Stimulated activated CD4-positive, alpha-beta T cell treated with anti-CD3 and anti-CD28 coated beads, Interleukin-15, amount 100 ng/mL, for 1 hour (primary cell): ENCODE measurements around the gene SPATA31C1.
"Not testable (repeated sequence)": the region's sequence is repeated elsewhere in the genome, so short reads cannot be mapped to it uniquely, and the experiment has no call there.

Experiments used
- DNase-seq, 2 donors: peaks; one replicate each; pipeline ENCODE4 v3.0.0-alpha.2; 2020; ENCODE audit warnings: low read depth in 1 of 2, low spot score in 1 of 2

Gene SPATA31C1

GRCh38 chr9:87917662-87918061, at the start of gene SPATA31C1:
Gene SPATA31C1, plus strand, starts transcription at chr9:87917962.
- not testable (repeated sequence) for DNase-seq

GRCh38 chr9:87868175-87868574, 49.6 kb upstream of the SPATA31C1 start:
- DNase-seq: no peak

DNA sequence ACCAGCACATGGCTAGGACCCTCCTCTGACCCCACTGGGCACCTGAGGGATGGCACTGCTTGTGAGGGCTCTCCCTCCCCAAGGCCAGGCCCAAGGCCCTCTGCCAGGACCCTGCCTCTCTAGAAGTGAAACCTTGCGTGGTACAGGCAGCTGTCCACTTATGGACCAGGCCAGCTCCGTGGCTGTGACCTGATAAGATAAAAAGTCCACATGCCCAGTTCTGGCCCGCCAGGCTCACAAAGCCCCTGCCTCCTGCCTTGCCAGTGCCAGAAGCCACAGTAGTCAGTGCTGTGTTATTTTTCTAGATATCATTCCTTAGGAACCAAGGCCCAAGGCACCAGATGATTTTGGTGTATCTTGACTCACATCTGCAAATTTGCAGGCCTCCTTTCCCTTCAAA, 49.1 kb upstream of the SPATA31C1 start:
- no peak for DNase-seq

DNA sequence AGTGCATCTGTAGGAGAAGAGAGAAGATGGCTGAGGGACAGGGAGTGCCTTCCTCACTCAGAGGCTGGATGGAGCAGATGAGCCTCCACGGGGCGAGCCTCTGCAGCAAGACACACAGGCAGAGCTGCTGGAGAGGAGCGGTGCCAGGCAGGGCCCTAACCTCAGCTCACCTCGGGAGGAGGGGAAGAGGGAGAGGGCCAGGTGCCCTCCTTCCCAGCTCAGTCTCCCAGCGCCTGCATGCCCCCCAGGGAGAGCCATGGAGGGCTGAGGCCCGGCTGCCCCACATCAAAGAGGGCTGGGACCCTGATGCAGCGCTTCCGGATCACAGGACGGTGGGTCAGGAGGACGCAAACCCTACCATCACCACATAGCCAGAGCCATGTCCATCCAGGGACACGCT, 48.7 kb upstream of the SPATA31C1 start:
- DNase-seq: no peak

DNA sequence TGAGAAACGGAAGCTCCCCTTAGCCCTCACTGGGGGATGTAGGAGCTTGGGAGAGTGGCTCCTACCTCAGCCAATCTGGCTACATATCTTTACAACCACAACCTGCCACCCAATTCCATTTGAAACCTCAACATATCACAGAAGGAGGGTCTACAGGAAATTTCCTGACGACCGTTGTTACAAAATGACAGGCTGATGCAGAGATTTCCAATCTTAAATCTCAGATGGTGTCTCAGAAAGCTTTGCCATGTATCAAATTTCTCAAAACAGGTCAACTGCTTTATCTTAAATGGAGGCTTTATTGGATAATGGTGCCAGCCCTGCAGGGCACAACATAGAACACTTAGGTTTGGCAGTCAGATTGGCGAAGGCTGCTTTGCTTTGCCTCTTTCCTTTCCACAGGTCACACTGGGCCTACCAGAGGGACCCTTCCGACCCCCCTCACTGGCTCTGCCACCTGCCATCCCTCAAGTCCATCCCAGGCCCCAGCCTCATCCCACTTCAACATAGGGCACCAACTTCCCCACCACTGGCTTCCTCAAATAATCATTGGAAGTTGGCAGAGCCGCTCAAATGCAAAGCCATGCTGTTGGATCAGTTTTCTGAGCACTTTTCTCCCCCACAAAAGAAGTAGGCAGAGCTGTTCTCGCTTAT, 46.2 kb upstream of the SPATA31C1 start:
- DNase-seq: no peak

- no peak for DNase-seq
These were observed 45.6 kb upstream of the SPATA31C1 start for GRCh38 chr9:87872079-87872624.

- DNase-seq: no peak
These were observed 44.0 kb upstream of the SPATA31C1 start for GRCh38 chr9:87873607-87874303.

- no peak for DNase-seq
These were observed 43.5 kb upstream of the SPATA31C1 start for GRCh38 chr9:87874304-87874623.

DNA sequence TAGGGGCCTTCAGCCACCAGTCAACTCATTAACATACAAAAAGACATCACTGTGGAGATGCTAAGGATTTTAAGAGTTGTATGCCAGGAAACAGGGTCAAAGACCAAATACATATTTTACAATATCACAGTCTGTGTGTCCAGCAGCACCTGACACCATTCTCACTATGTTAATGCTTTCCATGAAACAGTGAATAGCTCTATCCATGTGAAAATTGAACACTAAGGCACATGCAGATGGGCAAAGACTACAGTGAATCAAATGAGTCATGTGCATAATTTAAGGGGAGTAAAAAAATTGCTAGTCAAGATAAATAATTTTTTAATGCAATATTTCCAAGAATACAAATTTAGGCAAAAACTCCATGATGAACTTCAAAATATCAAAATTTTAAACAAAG, 42.7 kb upstream of the SPATA31C1 start:
- no peak for DNase-seq

DNA sequence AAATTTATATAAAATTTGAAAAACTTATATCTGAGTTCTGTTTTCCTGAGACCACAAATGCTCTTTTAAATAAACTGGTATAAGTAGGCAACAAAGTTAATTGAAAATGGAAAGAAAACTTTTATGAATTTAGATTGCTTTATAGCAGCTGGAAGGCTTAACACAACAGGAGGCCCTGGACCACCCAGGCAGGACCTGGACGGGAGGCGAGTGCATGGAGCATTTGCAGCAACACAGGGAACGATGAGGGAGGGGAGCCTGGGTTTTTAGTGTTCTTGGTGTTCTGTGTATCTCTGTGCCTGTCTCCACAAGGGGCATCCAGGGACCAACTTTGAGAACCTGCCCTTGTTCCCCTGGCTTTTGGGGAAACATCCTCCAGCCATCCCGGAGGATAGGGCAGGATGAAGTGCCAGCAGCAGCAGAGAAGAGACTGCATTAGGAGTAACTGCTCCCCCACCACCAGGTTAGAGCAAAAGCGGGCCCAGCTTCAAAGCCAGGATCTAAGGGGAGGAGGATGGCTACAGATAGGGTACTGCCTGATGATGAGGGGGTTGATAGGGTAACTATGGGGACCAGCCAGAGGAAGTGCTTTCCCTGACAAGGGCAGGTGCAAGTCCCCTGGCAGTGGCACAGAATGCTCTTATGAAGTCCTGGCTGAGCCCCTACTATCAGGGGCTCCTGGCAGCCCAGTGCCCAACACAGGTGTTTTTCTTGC, 41.8 kb upstream of the SPATA31C1 start:
- DNase-seq: no peak

- no peak for DNase-seq
These were observed 41.1 kb upstream of the SPATA31C1 start for GRCh38 chr9:87876708-87877107.

DNA sequence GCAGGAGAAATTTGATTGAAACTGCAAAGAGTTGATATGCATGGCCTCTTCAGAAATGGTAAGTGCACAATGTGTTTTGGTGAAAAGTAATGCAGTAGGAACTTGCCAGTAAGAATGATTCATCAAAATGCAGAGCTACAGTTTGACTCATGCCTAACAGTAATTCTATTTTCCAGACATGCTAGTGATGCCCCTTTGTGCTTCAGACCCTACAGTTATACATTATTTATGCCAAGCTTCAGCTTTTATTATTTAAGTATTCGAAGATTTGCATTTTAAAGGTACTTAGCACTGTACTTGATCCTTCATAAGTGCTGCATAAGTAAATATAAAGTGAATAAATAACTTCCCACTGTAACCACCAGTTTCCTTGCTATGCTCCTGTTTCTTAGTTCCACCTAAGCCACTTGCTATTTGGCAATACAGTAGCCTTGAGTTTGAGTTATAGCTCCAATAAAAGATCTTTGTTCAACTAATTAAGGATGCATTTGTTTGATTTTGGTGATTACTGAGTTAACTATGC, 38.7 kb upstream of the SPATA31C1 start:
- no peak for DNase-seq

- DNase-seq: no peak
These were observed 37.6 kb upstream of the SPATA31C1 start for GRCh38 chr9:87880116-87880515.

GRCh38 chr9:87880683-87881082, 37.1 kb upstream of the SPATA31C1 start:
- DNase-seq: no peak

DNA sequence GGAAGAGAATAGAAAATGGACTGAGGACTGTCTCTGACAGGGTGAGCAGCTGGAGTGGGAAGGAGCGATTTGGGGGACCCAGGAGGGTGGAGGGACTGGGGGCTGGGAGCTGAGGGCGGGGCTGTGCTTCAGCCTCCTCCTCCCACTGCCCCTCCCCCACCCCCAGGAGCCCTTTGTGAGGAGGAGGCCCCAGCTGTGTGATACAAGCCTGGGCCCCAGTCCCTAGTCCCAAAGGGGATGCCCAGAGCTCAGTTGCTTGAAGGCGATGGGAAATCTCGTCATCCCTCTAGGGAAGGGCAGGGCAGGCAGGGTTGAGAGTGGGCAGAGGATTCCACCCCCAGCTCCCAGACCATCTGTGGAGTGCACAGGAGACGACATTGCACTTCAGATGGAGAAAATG, 35.1 kb upstream of the SPATA31C1 start, which contains the start of gene SPATA31E1:
TSS of gene SPATA31E1 (plus strand) at position 251 of the 400 bp plus-strand sequence. CDS start at position 266, 15 bp downstream.
- DNase-seq: no peak

DNA sequence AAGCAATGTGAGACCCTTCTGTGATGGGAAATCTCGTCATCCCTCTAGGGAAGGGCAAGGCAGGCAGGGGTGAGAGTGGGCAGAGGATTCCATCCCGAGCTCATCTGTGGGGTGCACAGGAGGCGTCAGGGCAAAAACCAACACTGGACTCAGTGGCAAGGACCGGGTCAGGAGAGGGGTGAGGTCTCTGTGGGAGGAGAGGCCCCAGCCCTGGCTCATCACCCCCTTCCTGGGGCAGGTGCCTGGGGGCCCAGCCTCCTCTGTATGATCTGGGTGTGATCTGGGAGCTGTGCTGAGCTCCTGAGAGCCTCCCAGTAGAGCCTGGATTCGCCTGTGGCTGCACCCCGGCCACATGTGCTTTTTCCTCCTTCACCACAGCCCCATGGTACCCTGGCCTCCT, 34.5 kb upstream of the SPATA31C1 start:
- no peak for DNase-seq

DNA sequence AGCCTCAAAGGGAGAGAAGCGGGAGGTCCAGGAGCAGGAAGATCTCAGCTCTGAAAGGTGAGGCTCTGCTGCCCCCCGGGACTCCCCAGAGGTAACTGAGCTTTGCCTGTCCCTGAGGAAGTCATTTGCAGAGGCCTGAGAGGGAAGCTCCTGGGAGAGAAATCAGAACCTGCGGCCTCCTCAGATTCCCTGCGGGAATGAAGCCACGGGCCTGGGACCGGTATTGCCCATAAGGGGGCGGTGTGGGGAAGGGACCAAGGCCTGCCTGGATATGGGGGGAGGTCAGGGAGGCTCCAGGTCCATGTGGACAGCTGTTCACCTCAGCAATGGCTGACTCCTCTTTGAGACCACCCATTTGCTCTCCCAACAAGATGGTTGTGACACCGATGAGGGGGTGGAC, 33.8 kb upstream of the SPATA31C1 start:
- no peak for DNase-seq

DNA sequence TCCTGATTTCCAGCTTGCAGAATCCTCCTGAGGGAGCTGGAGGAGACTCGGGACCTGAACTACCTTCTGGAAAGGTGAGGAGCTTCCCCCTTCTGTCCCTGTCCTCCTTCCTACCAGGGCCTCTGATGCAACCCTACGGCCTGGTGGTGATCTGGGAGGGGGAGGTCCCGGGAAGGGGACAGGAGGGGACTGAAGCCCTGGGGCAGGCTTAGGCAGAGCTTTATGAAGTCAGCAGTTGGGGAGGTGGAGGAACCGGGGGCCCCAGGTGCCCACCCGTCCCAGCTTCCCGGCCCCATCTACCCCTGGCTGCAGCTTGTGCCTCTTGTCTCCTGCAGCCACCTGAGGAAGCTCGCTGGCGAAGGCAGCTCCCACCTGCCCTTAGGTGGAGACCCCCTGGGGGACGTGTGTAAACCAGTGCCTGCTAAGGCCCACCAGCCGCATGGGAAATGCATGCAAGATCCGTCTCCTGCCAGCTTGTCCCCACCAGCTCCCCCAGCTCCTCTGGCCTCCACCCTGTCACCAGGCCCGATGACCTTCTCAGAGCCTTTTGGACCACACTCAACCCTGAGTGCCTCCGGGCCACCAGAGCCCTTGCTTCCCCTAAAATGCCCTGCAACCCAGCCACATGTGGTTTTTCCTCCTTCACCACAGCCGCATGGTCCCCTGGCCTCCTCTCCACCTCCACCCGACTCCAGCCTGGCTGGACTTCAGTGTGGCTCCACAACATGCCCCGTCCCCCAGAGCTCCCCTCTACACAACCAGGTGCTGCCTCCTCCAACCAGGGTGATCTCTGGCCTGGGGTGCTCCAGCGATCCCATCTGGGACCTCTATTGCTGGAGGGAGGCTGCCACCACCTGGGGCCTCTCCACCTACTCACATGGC, 32.9 kb upstream of the SPATA31C1 start:
- DNase-seq: no peak

DNA sequence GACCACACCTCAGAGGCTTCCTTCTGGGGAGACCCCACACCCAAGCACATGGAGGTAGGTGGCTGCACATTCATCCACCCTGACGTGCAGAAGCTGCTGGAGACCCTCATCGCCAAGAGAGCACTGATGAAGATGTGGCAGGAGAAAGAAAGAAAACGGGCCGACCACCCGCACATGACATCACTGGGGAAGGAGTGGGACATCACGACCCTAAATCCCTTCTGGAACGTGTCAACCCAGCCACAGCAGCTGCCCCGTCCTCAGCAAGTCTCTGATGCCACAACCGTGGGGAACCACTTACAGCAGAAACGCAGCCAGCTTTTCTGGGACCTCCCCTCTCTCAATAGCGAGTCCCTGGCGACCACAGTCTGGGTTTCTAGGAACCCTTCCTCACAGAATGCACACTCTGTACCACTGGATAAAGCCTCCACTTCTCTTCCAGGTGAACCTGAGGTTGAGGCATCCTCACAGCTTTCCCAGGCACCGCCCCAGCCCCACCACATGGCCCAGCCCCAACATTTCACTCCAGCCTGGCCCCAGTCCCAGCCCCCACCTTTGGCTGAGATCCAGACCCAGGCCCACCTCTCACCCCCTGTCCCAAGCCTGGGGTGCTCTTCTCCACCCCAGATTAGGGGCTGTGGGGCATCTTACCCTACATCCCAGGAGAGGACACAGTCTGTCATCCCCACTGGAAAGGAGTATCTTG, 32.1 kb upstream of the SPATA31C1 start:
- no peak for DNase-seq
